HG02885 (cell line): ENCODE results near the gene GOLPH3.
"Not testable (repeated sequence)": the region's sequence is repeated elsewhere in the genome, so short reads cannot be mapped to it uniquely, and the experiment has no call there.

Experiments
- ATAC-seq: cut with Tn5 transposase; IDR thresholded peaks from one replicate; pipeline ENCODE4 v1.9.1; 2021; ENCODE audit warnings: mild to moderate bottlenecking; ENCODE audit not compliant: unreplicated experiment, poor library complexity

Gene GOLPH3

GRCh38 chr5:32143617-32144377, 30.3 kb downstream of the GOLPH3 start:
- no peak for ATAC-seq

- ATAC-seq = no peak
These were observed 35.2 kb downstream of the GOLPH3 start for GRCh38 chr5:32138839-32139493.

- no peak for ATAC-seq
These were observed 37.8 kb downstream of the GOLPH3 start for GRCh38 chr5:32136342-32136741.

GRCh38 chr5:32135086-32135485, 39.0 kb downstream of the GOLPH3 start:
- ATAC-seq = no peak

- ATAC-seq = no peak
These were observed 41.4 kb downstream of the GOLPH3 start for GRCh38 chr5:32132757-32133156.

GRCh38 chr5:32131604-32132003, 42.5 kb downstream of the GOLPH3 start:
- no peak for ATAC-seq

GRCh38 chr5:32130865-32131264, 43.3 kb downstream of the GOLPH3 start:
- ATAC-seq = no peak

- peak; percentile 47 for ATAC-seq
These were observed 45.0 kb downstream of the GOLPH3 start for GRCh38 chr5:32129074-32129598.

GRCh38 chr5:32127711-32128110, 46.4 kb downstream of the GOLPH3 start:
- ATAC-seq = no peak

GRCh38 chr5:32126691-32127090, 47.4 kb downstream of the GOLPH3 start:
- no peak for ATAC-seq

- ATAC-seq = peak; percentile 6
These were observed 50.0 kb downstream of the GOLPH3 start for GRCh38 chr5:32123889-32124676.

GRCh38 chr5:32123058-32123805, 50.9 kb downstream of the GOLPH3 start:
- peak; percentile 67 for ATAC-seq

GRCh38 chr5:32118922-32119321, 55.2 kb downstream of the GOLPH3 start:
- not testable (repeated sequence) for ATAC-seq

- ATAC-seq = no peak
These were observed 57.4 kb downstream of the GOLPH3 start for GRCh38 chr5:32116574-32117313.

- ATAC-seq = no peak
These were observed 58.1 kb downstream of the GOLPH3 start for GRCh38 chr5:32115985-32116384.

GRCh38 chr5:32110111-32110696, 63.9 kb downstream of the GOLPH3 start:
- ATAC-seq = no peak

GRCh38 chr5:32109236-32109635, 64.9 kb downstream of the GOLPH3 start:
- ATAC-seq = no peak

- ATAC-seq = no peak
These were observed 66.0 kb downstream of the GOLPH3 start for GRCh38 chr5:32108167-32108566.

GRCh38 chr5:32107291-32107690, 66.8 kb downstream of the GOLPH3 start:
- ATAC-seq = no peak
